Measurements from ENCODE around the gene PTMA. TPM values are rescaled to one million over a fixed set of nuclear protein-coding genes. Genes with fewer than 3 reads are reported as not detected.

Gene PTMA
- total RNA-seq, 2 donors from 2014 or later = 234 to 430 TPM

GRCh38 chr2:231684314-231685223 is 23.8 kb upstream of the PTMA start:
- DNase-seq (ENCODE audit: low spot score) = no peak
- Histone ChIP-seq H3K27ac (peak overlapping the region; percentile 91 to 95), H3K36me3 (no peaks in the 10 kb centered on the region), H3K9me3 (no peaks in the 10 kb centered on the region), H3K4me1 (peaks cover 0 to 44% of the 10 kb centered on the region in 2 donors), H3K27me3 (no peaks in the 10 kb centered on the region), H3K4me3 (no peak overlapping the region)
- TF ChIP-seq, protein P1, sequence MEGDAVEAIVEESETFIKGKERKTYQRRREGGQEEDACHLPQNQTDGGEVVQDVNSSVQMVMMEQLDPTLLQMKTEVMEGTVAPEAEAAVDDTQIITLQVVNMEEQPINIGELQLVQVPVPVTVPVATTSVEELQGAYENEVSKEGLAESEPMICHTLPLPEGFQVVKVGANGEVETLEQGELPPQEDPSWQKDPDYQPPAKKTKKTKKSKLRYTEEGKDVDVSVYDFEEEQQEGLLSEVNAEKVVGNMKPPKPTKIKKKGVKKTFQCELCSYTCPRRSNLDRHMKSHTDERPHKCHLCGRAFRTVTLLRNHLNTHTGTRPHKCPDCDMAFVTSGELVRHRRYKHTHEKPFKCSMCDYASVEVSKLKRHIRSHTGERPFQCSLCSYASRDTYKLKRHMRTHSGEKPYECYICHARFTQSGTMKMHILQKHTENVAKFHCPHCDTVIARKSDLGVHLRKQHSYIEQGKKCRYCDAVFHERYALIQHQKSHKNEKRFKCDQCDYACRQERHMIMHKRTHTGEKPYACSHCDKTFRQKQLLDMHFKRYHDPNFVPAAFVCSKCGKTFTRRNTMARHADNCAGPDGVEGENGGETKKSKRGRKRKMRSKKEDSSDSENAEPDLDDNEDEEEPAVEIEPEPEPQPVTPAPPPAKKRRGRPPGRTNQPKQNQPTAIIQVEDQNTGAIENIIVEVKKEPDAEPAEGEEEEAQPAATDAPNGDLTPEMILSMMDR (IDR thresholded peaks at IDR 0.05) = no peak

- no peak for DNase-seq (ENCODE audit: low spot score)
- Histone ChIP-seq H3K4me3 (no peak overlapping the region), H3K27ac (peak overlapping the region; percentile 77 to 95), H3K9me3 (no peaks in the 10 kb centered on the region), H3K27me3 (no peaks in the 10 kb centered on the region), H3K4me1 (peaks cover 0 to 38% of the 10 kb centered on the region in 2 donors), H3K36me3 (no peaks in the 10 kb centered on the region)
- TF ChIP-seq, protein P1 (IDR thresholded peaks at IDR 0.05) = peak in 1 of 2 donors; percentile 12
These were observed 22.8 kb upstream of the PTMA start for GRCh38 chr2:231685349-231686191.

GRCh38 chr2:231686192-231687100 is 21.9 kb upstream of the PTMA start:
- no peak for DNase-seq (ENCODE audit: low spot score)
- H3K9me3 ChIP-seq = no peaks in the 10 kb centered on the region
- peak overlapping the region; percentile 77 to 95 for H3K27ac ChIP-seq
- H3K36me3 ChIP-seq = no peaks in the 10 kb centered on the region
- no peaks in the 10 kb centered on the region for H3K27me3 ChIP-seq
- H3K4me3 ChIP-seq = no peak overlapping the region
- H3K4me1 ChIP-seq = peaks cover 0 to 33% of the 10 kb centered on the region in 2 donors
- TF ChIP-seq, protein P1 (IDR thresholded peaks at IDR 0.05) = no peak

GRCh38 chr2:231687133-231687852 is 21.0 kb upstream of the PTMA start:
- H3K27me3 ChIP-seq = no peaks in the 10 kb centered on the region
- DNase-seq (ENCODE audit: low spot score) = no peak
- H3K4me3 ChIP-seq = no peak overlapping the region
- H3K9me3 ChIP-seq = no peaks in the 10 kb centered on the region
- H3K27ac ChIP-seq = no peak overlapping the region
- TF ChIP-seq, protein P1 (IDR thresholded peaks at IDR 0.05) = peak; percentile 45 to 76
- H3K4me1 ChIP-seq = peaks cover 0 to 24% of the 10 kb centered on the region in 2 donors
- H3K36me3 ChIP-seq = no peaks in the 10 kb centered on the region

Measured in right atrium auricular region (tissue), 2 donors.